Nucleus accumbens (tissue), 56 donors: ENCODE data around the gene EML3.
A peak's percentile ranks its signal among the peaks of the same experiment; 100 is the strongest.
"Not testable (repeated sequence)": the region's sequence is repeated elsewhere in the genome, so short reads cannot be mapped to it uniquely, and the experiment has no call there.

Experiments used
- DNase-seq, 56 donors: peaks; one replicate each; lab custom pipeline; 2025; lab: John Stamatoyannopoulos, UW

Gene EML3

GRCh38 chr11:62601372-62602140 is 11.0 kb downstream of the EML3 start, which contains the start of gene MTA2:
Gene MTA2 (minus strand): TSS chr11:62601865. CDS start chr11:62601450, 415 bp downstream.
- DNase-seq, result peak; percentile 78 to 98 (median 96)

GRCh38 chr11:62601122-62601371 is 11.5 kb downstream of the EML3 start:
- peak in 7 of 56 donors; percentile 34 to 62 (median 49) for DNase-seq

GRCh38 chr11:62600367-62601121 is 12.0 kb downstream of the EML3 start:
- DNase-seq, result no peak

- no peak for DNase-seq
These were observed 12.7 kb downstream of the EML3 start for GRCh38 chr11:62599901-62600300.

GRCh38 chr11:62599069-62599696 is 13.4 kb downstream of the EML3 start:
- DNase-seq, result peak in 54 of 56 donors; percentile 31 to 94 (median 84)

- DNase-seq, result no peak
These were observed 17.5 kb downstream of the EML3 start for GRCh38 chr11:62595124-62595523.

- DNase-seq, result peak in 47 of 56 donors; percentile 15 to 82 (median 44)
These were observed 19.0 kb downstream of the EML3 start for GRCh38 chr11:62593434-62594044.

GRCh38 chr11:62592989-62593421 is 19.6 kb downstream of the EML3 start:
- DNase-seq, result peak in 41 of 56 donors; percentile 15 to 74 (median 42)

- DNase-seq, result peak in 3 of 56 donors; percentile 42 to 73 (median 63)
These were observed 20.3 kb downstream of the EML3 start for GRCh38 chr11:62592146-62592815.

- peak; percentile 67 to 99 (median 96) for DNase-seq
These were observed 21.0 kb downstream of the EML3 start, which contains the start of gene TUT1 for GRCh38 chr11:62591448-62592145. Gene TUT1 (minus strand): TSS chr11:62591523. CDS start chr11:62591485, 38 bp downstream.

- DNase-seq, result peak in 16 of 56 donors; percentile 4 to 53 (median 14)
These were observed 23.5 kb downstream of the EML3 start for GRCh38 chr11:62588966-62589637.

- DNase-seq, result not testable (repeated sequence)
These were observed 27.2 kb downstream of the EML3 start for GRCh38 chr11:62585356-62585755.

- not testable (repeated sequence) for DNase-seq
These were observed 30.8 kb downstream of the EML3 start for GRCh38 chr11:62581735-62582134.

- no peak for DNase-seq
These were observed 31.4 kb downstream of the EML3 start for GRCh38 chr11:62580959-62581715.

- DNase-seq, result no peak
These were observed 33.3 kb downstream of the EML3 start for GRCh38 chr11:62579252-62579651.

GRCh38 chr11:62578541-62578940 is 34.0 kb downstream of the EML3 start:
- DNase-seq, result no peak

- no peak for DNase-seq
These were observed 35.4 kb downstream of the EML3 start for GRCh38 chr11:62577046-62577714.

- DNase-seq, result no peak
These were observed 36.7 kb downstream of the EML3 start for GRCh38 chr11:62575837-62576236.
